HG02588 (cell line): Measurements from ENCODE around the gene NDOR1.

Experiments used
- ATAC-seq: cut with Tn5 transposase; IDR thresholded peaks from one replicate; pipeline ENCODE4 v1.9.1; 2021; ENCODE audit warnings: mild to moderate bottlenecking, moderate library complexity; ENCODE audit not compliant: unreplicated experiment

The NDOR1 gene

GRCh38 chr9:137195525-137196220 lies 9.8 kb upstream of the NDOR1 start:
- ATAC-seq: no peak

- no peak for ATAC-seq
Measured at GRCh38 chr9:137198051-137198901, 7.2 kb upstream of the NDOR1 start.

- no peak for ATAC-seq
Measured at GRCh38 chr9:137198902-137199283, 6.6 kb upstream of the NDOR1 start.

GRCh38 chr9:137199411-137200121 lies 5.9 kb upstream of the NDOR1 start:
- ATAC-seq: no peak

GRCh38 chr9:137200311-137201204 lies 4.9 kb upstream of the NDOR1 start, which contains the start of gene TPRN:
TPRN (minus strand) TSS chr9:137200741; CDS start chr9:137200711, 30 bp downstream.
- ATAC-seq: peak; percentile 75

GRCh38 chr9:137201205-137201868 lies 4.2 kb upstream of the NDOR1 start:
- ATAC-seq: no peak

GRCh38 chr9:137202966-137203365 lies 2.5 kb upstream of the NDOR1 start:
- ATAC-seq: no peak

GRCh38 chr9:137204731-137205125 lies 772 bp upstream of the NDOR1 start:
- no peak for ATAC-seq

- no peak for ATAC-seq
Measured at GRCh38 chr9:137206602-137207001, 1.1 kb downstream of the NDOR1 start.

- ATAC-seq: no peak
Measured at GRCh38 chr9:137211532-137211931, 6.0 kb downstream of the NDOR1 start.

- ATAC-seq: no peak
Measured at GRCh38 chr9:137212520-137212919, 7.0 kb downstream of the NDOR1 start.

- no peak for ATAC-seq
Measured at GRCh38 chr9:137213160-137214060, 7.9 kb downstream of the NDOR1 start.

GRCh38 chr9:137214620-137215019 lies 9.1 kb downstream of the NDOR1 start:
- no peak for ATAC-seq

- no peak for ATAC-seq
Measured at GRCh38 chr9:137215196-137215986, 9.9 kb downstream of the NDOR1 start.

GRCh38 chr9:137216188-137216965 lies 10.9 kb downstream of the NDOR1 start:
- no peak for ATAC-seq

- ATAC-seq: no peak
Measured at GRCh38 chr9:137217276-137218211, 12.0 kb downstream of the NDOR1 start.
